Embryonic facial prominence (tissue), 1 donor: ENCODE results near the gene GATB.
A peak's percentile ranks its signal among the peaks of the same experiment; 100 is the strongest.

ENCODE experiments used
- DNase-seq: peaks from one replicate; pipeline ENCODE4 v3.0.0-alpha.2; 2016; ENCODE audit errors: extremely low spot score

The GATB gene, protein sequence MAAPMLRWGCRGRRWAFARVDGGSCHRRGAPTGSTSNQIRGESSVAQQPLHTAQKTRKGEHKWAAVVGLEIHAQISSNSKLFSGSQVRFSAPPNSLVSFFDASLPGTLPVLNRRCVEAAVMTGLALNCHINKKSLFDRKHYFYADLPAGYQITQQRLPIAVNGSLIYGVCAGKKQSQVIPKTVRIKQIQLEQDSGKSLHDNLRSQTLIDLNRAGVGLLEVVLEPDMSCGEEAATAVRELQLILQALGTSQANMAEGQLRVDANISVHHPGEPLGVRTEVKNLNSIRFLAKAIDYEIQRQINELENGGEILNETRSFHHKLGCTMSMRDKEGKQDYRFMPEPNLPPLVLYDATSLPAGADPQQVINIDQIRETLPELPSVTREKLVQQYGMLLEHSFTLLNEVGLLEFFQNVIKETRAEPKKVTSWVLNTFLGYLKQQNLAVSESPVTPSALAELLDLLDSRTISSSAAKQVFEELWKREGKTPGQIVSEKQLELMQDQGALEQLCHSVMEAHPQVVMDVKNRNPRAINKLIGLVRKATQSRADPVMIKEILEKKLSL

DNA sequence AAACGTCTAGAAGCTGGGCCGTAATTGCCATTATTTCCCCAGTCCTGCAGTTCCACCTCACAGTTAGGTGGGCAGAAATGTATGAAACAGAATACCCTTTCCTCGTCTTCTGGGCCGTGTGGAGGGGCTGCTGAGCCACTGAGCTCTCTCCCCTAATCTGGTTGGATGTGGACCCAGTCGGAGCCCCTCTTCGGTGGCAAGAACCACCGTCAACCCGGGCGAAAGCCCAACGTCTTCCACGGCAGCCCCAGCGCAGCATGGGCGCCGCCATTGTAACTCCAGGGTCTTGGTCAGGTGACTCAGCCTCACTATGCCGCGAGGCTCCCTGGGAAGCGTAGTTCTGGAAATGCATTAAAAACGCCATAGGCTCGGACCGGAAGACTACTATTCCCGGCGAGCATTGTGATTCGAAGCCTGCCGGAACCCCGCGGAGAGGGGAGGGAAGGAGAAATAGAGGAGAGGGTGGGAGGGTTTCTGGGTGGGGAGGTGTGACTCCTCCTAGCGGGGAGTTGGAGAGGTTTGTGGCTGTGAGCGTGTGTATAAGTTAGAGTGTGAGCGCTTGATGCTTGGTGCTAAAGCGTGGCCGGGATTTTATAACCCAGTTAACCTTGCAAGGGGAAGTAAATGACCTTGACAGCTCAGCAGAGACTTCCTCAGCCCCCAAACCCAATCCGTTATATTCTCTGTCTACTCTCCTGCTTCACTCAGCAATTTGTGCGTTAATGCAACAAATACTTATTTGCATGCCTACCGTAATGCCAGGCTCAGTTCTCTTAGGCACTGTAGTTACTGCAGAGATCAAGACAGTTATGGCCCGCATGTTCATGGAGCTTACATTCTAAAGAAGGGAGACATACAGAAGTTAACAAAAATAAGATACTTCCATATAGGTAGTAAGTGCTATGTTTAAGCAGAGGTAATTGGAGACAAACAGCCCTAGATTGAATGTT lies at the start of gene GATB:
GATB (minus strand) TSS at position 296 of the 950 bp plus-strand sequence; CDS start at position 271, 25 bp downstream.
- peak; percentile 96 for DNase-seq

DNA sequence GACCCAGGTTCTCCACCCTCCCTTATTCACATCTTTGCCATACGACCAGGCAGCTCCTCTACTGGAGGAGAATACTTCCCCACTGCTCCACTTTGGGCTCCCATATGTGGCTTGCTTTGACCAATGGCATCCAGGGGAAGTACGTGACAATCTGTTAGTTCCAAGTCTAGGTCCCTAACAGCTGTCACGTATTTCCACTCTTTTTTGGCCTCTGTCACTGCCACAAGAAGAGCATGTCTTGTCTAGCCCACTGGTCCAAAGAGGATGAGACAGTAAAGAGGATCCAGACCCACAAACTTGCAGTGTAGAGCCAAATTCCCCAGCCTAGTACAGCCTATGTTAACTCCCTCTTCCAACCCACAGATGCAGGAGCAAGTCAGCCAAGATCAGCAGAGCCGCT lies 49.7 kb upstream of the GATB start:
- no peak for DNase-seq

DNA sequence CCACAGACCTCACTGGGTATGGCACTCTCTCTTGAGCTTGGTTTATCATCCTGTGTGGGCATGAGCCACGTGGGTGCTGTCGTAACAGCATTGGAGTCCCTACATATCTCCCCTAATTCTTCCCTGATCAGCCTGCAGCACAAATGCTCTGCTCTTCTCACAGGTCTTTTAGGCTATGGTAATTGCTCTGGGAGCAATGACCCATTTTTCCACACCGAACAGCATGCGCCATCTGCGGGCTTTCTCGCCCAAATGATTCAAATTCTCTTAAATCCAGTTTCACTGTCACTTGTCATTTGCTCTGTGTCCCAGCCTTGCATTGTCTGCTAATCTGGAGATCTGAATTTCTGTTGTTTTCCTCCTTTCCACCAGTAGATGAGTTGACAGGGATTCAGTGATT lies 48.9 kb upstream of the GATB start:
- no peak for DNase-seq

DNA sequence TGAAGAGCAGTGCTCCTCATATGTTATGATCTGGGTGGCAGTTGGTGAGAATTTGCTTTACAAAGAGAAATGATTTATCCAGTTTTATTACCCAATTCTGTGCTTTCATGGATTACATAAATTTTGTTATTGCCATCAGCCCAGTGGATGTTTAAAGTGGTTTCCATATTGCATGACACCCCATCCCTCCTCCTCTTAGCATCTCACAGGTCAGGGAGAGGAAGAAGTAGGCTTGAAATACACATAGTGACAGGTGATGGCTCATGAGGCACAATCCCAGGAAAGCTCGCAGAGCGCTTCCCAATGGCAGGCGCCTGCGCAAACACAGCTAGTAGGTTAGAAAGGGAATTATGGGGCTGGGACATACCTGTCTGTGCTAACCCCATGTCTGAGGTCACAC lies 47.7 kb upstream of the GATB start:
- no peak for DNase-seq

DNA sequence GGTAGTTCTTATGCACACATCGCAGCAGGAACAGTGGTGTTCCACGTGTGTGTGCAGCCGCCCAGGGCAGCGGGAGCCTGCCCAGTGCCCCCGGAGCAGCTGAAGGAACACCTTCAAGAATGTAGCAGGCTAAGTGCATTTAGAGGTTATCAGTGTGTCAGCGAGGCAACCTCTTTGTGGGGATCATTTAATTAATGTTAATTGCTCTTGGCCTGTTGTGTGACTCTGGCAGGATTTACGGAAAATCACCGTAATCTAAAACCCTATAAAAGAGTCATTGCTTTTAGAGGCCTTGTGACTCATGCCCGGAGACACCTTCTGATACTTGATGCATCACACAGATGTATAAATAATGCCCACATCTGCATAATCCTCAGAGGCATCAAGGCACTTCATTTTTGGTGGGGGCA lies 47.3 kb upstream of the GATB start:
- DNase-seq, result no peak

DNA sequence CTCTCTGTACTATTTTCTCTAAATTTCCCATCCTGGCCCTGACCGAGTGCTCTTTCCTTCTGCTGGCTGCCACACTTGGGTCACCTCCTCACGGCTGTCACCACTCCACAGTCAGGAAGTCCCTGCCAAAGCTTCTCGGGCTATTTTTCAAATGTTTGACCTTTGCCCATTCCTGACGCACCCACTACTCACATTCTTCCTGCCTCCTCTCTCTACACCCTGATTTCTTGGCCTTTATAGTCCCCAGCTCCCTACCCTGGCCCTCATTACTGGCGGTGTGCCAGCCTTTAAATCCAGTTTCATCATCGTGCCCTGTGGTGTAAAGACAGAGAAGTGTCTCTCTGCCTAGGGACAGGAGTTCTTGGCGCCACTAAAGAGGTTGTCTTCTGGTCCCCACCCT lies 46.4 kb upstream of the GATB start:
- DNase-seq, result no peak

DNA sequence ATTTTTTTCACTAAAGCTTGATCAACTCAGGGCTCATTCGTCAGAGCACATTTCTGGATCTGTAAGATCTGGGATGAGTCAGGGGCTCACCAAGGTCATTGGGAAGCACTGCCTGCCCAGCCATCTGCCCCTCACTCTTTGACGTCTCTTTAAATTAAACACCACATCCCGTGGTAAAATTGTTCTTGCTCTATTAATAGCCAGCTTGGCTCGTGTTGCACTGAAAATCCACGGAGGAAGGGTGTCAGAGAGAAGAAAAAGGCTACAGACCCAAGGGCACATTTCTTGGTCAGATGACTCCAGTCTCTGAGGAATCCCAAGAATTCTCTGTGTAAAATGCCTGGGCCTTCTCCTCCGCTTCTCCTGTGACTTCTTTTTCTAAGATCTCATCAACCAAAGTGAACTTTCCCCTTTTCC lies 45.7 kb upstream of the GATB start:
- no peak for DNase-seq

DNA sequence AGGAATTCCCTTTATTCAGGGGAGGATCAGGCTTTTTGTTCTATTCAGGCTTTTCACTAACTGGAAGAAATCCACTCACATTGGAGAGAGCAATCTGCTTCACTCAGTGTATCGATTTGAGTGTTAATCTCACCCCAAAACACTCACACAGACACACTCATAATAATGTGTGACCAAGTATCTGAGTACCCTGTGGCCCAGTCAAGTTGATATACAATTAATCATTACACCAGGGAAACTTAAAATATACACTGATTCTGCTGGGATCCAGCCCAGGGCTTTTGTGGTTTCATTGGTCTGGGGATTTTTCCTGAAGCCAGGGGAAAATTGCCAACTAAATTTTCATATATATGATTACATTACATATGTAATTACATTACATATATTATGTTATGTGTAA lies 44.0 kb upstream of the GATB start:
- DNase-seq, result no peak

DNA sequence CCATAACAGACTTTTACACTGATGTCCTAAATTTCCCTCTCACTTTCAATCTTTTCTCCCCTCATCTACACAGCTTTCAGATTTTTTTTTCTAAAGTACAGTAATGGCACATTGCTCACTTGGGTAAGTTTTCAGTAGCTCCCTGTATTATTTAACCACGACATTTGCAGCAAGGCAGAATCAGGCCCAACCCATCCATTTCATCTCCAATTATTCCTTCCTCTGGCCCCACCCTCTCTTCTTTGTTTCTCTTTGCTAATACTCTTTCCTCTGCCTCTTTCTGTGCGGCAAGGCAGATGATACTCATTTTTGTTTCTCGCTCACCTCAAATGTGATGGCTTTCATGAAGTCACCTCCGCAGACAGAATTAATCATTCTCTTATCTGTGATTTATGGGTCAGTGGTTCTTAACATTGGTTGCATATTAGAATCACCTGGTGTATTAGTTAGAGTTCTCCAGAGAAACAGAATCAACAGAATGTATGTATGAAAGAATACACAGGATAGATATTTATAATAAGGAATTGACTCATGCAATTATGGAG lies 43.4 kb upstream of the GATB start:
- no peak for DNase-seq

DNA sequence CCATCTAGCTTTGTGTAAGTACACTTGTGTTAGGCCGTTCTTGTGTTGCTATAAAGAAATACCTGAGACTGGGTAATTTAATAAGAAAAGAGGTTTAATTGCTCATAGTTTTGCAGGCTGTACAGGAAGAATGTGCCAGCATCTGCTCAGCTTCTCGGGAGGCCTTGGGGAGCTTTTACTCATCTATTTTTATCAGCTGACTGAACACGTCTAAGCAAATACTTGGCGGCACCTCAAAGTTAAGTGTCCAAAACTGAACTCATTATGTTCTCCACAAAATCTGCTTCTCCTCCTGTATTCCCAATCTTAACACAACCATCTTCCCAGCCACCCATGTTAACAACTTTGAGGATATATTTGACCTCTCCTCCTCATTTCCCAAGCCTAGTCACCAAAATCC lies 42.4 kb upstream of the GATB start:
- DNase-seq, result no peak

DNA sequence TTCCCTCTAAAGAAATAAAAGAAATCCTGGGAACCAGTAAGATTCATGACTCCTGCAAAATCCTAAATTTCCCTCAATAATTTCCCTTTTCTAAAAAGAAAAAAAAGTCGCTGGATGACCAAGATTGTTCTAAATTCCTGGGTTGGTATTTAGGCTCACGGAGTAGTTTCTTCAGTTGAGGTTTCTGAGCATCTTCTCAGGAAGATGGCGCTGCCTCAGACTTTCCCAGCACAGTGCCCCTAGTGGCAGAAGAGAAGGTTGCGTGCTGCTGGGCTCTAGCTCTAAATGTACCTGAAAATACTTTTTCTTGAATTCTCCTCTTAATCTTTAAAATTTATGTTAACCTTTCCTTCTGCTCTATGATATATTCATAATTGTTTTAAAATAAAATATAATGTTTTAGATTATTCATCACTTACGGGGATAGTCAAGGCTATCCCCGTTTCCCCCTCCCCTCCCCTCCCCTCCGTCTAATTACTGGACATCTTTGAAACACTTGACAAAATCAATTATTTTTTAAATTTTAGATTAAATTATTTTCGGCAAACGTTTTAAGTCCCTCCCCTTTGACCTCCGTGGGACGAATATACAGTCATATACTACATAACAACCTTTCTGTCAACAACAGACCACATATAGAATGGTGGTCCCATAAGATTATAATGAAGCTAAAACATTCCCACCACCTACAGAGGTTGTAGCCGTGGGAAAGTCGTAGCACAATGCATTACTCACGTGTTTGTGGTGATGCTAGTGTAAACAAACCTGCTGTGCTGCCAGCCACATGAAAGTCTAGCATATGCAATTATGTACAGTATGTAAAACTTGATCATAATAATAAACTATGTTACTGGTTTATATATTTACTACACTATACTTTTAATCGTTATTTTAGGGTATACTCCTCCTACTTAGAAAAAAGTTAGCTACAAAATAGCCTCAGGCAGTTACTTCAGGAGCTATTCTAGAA lies 41.0 kb upstream of the GATB start:
- no peak for DNase-seq

DNA sequence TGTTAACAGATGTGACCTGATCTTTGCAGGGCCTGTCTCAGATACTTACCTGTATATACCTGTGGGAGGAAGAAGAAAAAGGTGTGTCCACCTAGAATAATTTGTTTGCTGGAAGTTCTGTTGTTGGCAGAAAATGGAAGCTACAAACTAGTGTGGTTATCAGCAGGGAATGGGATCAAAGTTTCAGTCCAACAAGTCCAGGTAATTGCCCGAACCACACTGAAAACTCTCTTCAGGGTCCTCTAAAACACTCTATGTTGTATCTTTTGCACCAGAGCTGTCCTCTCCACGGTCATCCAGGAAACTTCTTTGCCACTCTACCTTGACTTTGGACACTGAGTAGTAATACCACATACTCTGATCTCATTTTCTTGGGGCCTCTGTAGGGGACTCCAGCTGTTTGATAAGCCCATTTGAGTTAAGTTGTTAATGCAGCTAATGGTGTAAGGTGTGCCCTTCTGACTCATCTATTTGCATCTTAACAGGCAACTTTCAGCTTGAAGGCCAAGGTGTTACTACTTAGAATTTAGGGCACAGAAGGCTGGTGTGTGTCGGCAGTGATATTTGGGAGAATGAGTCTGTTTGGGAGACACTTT lies 38.7 kb upstream of the GATB start:
- DNase-seq, result no peak

DNA sequence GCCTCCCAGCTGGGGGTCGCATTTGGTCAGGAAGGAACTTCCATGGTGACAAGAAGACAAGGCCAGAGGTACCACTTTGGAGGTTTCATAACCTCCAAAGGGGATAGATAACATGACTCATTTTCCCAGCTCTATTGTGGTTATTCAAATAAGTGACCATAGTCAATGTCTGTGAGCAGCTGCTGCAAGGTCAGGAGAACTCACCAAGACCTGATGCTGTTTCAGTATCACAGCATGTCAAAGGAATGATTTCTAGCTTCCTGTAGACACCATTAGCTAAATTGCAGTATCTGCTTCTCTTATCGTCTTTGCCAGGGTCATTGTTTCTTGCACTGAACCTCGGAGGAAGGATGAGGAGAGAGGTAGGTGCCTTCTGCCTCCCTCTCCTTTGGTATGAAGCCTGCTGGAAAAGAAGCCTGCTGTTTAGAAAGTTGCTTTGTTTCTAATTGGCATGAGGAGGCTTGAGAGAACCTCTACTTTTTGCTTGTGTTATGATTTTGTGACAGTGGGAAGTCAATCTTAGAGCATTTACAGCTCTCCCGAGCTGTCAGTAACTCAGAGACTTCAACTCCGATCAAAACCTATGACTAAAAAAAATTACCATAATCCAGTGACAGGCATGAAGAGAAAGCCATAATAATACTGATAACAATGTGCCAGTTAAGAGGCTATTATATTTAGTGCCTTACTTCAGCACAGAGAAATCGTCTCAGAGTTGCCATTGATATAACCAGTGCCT lies 38.0 kb upstream of the GATB start:
- DNase-seq, result no peak

DNA sequence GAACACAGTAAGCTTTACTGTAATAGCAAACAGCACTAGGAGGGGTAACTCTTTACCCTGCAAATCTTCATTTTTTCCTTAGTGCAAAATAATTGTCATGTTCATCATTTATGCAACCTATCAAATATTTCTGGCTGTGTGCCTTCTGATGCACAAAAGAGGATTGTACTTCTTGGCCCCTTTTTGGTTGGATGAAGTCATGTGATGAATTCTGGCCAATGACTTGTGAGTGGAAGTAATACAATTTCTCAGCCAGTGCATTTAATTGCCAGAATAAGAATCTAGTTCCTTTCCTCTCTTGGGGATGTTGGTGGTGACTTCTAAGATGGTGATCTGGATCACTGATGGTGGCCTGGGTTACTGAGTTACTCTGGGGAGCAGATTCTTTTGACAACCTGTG lies 37.0 kb upstream of the GATB start:
- no peak for DNase-seq

DNA sequence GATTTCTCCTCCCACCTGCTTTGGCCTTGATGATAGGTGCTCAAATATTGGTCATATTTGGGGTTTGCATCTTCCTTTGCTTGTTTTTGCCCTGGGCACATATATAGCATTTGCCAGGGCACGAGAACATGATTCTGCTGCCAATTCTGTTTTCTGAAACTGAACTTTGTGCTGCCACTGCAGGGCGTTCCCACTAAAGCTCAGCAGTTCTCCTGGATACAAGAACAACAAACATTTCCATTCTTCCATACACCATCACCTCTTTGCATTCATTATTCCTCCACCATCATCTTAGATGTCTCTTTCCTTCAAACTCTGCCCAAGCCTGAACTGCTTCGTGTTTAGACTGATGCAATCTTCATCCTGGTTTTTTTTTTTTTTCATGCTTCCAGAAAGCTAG lies 36.3 kb upstream of the GATB start:
- no peak for DNase-seq

DNA sequence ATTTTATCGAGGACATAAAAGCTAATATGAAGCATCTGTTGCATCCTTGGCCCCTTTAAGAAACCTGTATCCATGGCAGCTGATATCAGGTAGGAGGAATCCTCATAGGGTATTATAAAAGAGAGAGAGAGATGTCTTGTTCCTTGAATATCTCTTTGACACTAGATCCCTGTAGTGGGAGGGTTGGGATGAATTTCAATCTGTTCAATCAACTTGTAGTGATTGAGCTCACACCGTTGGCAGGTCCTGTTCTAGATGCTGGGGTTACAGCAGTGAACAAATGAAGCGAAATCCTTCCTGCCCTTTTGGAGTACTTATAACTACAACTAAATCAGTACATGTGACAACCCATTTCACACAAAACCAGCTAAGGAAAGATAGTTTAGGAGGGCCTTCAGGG lies 35.3 kb upstream of the GATB start:
- DNase-seq, result no peak

DNA sequence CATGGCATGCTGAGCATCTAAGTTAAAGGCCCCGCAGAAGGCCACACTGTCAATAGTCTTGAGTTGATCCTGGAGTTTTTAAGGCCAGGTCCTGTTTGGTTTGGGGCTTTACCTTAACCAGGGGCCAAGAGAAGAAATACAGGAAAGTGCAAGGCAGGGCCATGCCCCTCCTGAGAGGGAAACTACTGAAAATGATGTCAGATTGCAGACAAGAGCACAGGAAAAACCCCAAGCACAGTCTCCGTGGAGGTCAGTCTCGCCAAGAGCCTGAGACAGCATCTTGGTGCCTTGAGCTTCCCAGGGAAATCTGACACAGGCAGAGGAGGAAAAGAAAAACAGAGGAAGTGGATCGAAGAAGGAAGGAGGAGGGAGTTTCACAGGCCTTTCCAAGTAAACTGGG lies 32.2 kb upstream of the GATB start:
- DNase-seq, result no peak

DNA sequence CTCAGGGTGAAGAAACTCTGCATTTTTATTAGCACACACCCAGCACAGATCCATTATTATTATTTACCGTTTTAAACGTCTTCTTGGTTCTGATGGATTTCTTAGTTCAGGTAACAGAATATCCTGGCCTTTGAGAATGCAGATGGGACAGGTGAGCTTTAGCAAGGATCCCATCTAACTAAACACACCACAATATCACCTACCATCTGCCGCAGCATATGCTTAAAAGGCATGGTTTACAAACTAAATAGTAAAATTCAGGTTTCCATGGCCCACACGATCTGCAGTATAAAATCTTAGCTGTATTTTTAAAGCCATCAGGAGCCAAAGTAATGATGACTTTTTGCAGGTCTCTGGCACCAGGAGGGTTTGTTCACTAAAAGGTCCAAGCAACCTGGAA lies 31.7 kb upstream of the GATB start:
- no peak for DNase-seq

DNA sequence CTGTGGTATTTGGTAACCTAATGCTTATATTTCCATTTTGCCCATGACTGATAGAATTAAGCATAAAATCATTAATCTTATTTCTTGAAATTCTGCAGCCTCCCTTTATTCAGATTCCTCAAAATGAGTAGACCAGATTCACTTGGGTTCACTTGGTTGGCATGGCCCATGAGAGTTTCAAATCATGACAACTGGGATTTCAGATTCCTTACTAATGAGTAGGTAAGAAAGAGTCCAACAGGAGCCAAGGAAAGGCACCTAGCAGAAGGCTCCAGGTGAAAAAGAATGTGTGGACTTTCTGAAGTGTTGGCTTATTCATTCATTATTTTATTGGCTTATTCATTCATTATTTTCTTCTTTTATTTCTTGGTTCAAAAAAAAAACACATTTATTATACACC lies 27.2 kb upstream of the GATB start:
- no peak for DNase-seq

DNA sequence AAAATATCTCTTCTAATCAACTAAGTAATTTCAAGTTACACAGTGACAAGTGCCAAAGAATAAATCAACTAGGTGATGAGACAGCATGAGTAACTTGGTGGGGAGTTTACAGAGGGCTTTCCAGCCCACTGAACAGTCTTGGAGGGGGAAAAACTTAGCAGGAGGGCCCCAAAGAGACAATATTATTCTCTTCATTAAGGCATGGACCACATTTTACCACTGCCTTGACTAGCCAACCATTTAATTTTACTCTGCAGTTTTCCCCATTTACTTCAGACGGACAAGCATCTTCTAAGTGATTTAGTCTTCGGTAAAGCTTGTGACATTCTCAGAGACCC lies 25.3 kb upstream of the GATB start:
- no peak for DNase-seq
